ENCODE data around the gene MAP3K3. TPM values are rescaled to one million over a fixed set of nuclear protein-coding genes. Genes with fewer than 3 reads are reported as not detected.

The MAP3K3 gene
- total and polyA plus RNA-seq, 2 donors (not counting 1 experiment from before 2014, with no cell fraction given), result 49.1 to 74.7 TPM

DNA sequence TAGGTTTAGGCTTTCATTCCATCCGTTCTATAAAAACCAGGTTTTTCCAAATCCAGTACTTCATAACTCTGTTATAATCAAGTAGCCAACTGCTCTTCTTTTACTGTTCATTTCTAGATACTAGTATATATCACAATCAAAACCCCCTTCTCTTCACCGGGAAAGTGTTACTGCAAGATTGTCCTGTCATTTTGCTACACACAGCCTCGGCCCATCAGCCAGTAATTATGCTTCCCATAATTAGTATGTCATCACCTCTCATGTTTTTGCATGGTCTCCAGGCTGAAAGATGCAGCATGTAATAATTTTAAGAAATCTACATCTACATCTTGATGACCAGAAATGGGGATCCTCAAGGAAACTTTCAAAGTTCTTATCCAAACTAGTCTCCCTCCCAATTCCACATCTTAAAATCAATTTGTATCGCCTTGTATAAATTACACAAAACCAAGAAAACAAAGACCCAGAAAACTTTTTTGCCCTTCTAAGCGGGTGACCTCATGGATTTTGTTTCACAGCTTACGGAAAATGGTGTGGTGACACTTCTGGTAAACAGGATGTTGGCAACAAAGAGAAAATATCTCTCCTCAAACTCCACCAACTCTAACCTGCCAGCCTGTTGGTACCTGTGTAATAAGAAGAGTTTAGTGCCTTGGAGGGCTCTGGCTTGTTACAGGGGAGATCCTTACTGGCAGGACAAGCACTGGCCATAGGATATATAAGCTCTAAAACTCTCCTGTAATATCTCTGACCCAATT, 12.2 kb upstream of the MAP3K3 start:
- Histone ChIP-seq H3K9ac (ENCODE audit: low read length) (no peak overlapping the region), H3K27me3 (replicated peaks in 1 of 4; ENCODE audit: control extremely low read depth in 1 of 4, control insufficient read depth in 3 of 4, insufficient read depth in 4 of 4, low read length in 3 of 4) (no peaks in the 10 kb centered on the region), H3K4me2 (replicated peaks; ENCODE audit: low read depth, low read length, poor library complexity, severe bottlenecking) (no peak overlapping the region), H3K4me3 (ENCODE audit: control extremely low read depth in 1 of 5, extremely low read depth in 1 of 5, insufficient read depth in 1 of 5, low read depth in 2 of 5, low read length in 4 of 5) (no peak overlapping the region), H3K9me3 (ENCODE audit: control extremely low read depth in 1 of 3, control insufficient read depth in 2 of 3, insufficient read depth in 1 of 3, low read length in 2 of 3) (no peaks in the 10 kb centered on the region), H3K4me1 (ENCODE audit: control insufficient read depth in 2 of 2, insufficient read depth in 2 of 2, low read length in 2 of 2) (no peaks in the 10 kb centered on the region), H3K36me3 (replicated peaks in 1 of 2; ENCODE audit: control extremely low read depth in 1 of 2, control insufficient read depth in 1 of 2, extremely low read depth in 1 of 2, insufficient read depth in 2 of 2, low read length in 1 of 2) (peaks cover 7 to 46% of the 10 kb centered on the region in 2 experiments), H3K27ac (ENCODE audit: low read length in 2 of 2) (no peak overlapping the region), H2AFZ (ENCODE audit: insufficient read depth, low read depth, low read length, poor library complexity, severe bottlenecking) (no peak overlapping the region), H4K20me1 (ENCODE audit: control insufficient read depth, insufficient read depth, low read length, poor library complexity, severe bottlenecking) (no peaks in the 10 kb centered on the region), H3K79me2 (ENCODE audit: control insufficient read depth, insufficient read depth, low read length) (no peaks in the 10 kb centered on the region)
- ATAC-seq (ENCODE audit: low read depth) (no peak), DNase-seq (no peak)
- POLR2A ChIA-PET, result no interaction called here
- CTCF ChIA-PET, result interaction anchor here (0.8 to 6.2 kb wide), 8 partner anchors 12 to 203 kb away, joined by 3 to 158 read pairs (median 5); partner anchors contain the start of gene MAP3K3
- Mint-ChIP-seq H3K4me1 (no peaks in the 10 kb centered on the region), H3K9me3 (ENCODE audit: insufficient read depth) (no peaks in the 10 kb centered on the region), H3K4me3 (no peak overlapping the region), H3K27me3 (no peaks in the 10 kb centered on the region), H3K27ac (no peak overlapping the region)
- intact Hi-C loops (cut with micrococcal nuclease), result no loop called here
- TF ChIP-seq, protein P1, sequence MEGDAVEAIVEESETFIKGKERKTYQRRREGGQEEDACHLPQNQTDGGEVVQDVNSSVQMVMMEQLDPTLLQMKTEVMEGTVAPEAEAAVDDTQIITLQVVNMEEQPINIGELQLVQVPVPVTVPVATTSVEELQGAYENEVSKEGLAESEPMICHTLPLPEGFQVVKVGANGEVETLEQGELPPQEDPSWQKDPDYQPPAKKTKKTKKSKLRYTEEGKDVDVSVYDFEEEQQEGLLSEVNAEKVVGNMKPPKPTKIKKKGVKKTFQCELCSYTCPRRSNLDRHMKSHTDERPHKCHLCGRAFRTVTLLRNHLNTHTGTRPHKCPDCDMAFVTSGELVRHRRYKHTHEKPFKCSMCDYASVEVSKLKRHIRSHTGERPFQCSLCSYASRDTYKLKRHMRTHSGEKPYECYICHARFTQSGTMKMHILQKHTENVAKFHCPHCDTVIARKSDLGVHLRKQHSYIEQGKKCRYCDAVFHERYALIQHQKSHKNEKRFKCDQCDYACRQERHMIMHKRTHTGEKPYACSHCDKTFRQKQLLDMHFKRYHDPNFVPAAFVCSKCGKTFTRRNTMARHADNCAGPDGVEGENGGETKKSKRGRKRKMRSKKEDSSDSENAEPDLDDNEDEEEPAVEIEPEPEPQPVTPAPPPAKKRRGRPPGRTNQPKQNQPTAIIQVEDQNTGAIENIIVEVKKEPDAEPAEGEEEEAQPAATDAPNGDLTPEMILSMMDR (IDR thresholded peaks at IDR 0.05), result no peak
- TF ChIP-seq EZH2 (IDR thresholded peaks at IDR 0.05; ENCODE audit: borderline replicate concordance, insufficient read depth, low read depth, low read length, poor library complexity, severe bottlenecking), result no peak
- WGBS (ENCODE audit: insufficient coverage), result 88% methylated on average over 1 of the region's 6 CpGs

- H4K20me1 ChIP-seq (ENCODE audit: control insufficient read depth, insufficient read depth, low read length, poor library complexity, severe bottlenecking), result no peaks in the 10 kb centered on the region
- ChIA-PET POLR2A (no interaction called here), CTCF (interaction anchor here (0.5 to 6.2 kb wide), 12 partner anchors 9 to 1651 kb away, joined by 3 to 158 read pairs (median 6); partner anchors contain the start of genes CYB561 and MAP3K3)
- no peak for TF ChIP-seq EZH2 (IDR thresholded peaks at IDR 0.05; ENCODE audit: borderline replicate concordance, insufficient read depth, low read depth, low read length, poor library complexity, severe bottlenecking)
- TF ChIP-seq, protein P1 (IDR thresholded peaks at IDR 0.05), result no peak
- no peak overlapping the region for H2AFZ ChIP-seq (ENCODE audit: insufficient read depth, low read depth, low read length, poor library complexity, severe bottlenecking)
- H3K27me3 ChIP-seq (replicated peaks in 1 of 4; ENCODE audit: control extremely low read depth in 1 of 4, control insufficient read depth in 3 of 4, insufficient read depth in 4 of 4, low read length in 3 of 4), result no peaks in the 10 kb centered on the region
- peaks cover 7 to 37% of the 10 kb centered on the region in 2 experiments for H3K36me3 ChIP-seq (replicated peaks in 1 of 2; ENCODE audit: control extremely low read depth in 1 of 2, control insufficient read depth in 1 of 2, extremely low read depth in 1 of 2, insufficient read depth in 2 of 2, low read length in 1 of 2)
- H3K9me3 ChIP-seq (ENCODE audit: control extremely low read depth in 1 of 3, control insufficient read depth in 2 of 3, insufficient read depth in 1 of 3, low read length in 2 of 3), result no peaks in the 10 kb centered on the region
- Mint-ChIP-seq H3K27ac (no peak overlapping the region), H3K4me3 (no peak overlapping the region), H3K9me3 (ENCODE audit: insufficient read depth) (no peaks in the 10 kb centered on the region), H3K27me3 (no peaks in the 10 kb centered on the region), H3K4me1 (no peaks in the 10 kb centered on the region)
- no peak overlapping the region for H3K4me2 ChIP-seq (replicated peaks; ENCODE audit: low read depth, low read length, poor library complexity, severe bottlenecking)
- no peaks in the 10 kb centered on the region for H3K79me2 ChIP-seq (ENCODE audit: control insufficient read depth, insufficient read depth, low read length)
- ATAC-seq (ENCODE audit: low read depth) (no peak), DNase-seq (no peak)
- intact Hi-C loops (cut with micrococcal nuclease), result no loop called here
- no peak overlapping the region for H3K27ac ChIP-seq (ENCODE audit: low read length in 2 of 2)
- no peak overlapping the region for H3K9ac ChIP-seq (ENCODE audit: low read length)
- no peaks in the 10 kb centered on the region for H3K4me1 ChIP-seq (ENCODE audit: control insufficient read depth in 2 of 2, insufficient read depth in 2 of 2, low read length in 2 of 2)
- WGBS (ENCODE audit: insufficient coverage), result 98% methylated on average over 10 of the region's 10 CpGs
- no peak overlapping the region for H3K4me3 ChIP-seq (ENCODE audit: control extremely low read depth in 1 of 5, extremely low read depth in 1 of 5, insufficient read depth in 1 of 5, low read depth in 2 of 5, low read length in 4 of 5)
These were observed 11.4 kb upstream of the MAP3K3 start for GRCh38 chr17:63610854-63611253.
